ENCODE measurements around the gene ACTR1B.

DNA sequence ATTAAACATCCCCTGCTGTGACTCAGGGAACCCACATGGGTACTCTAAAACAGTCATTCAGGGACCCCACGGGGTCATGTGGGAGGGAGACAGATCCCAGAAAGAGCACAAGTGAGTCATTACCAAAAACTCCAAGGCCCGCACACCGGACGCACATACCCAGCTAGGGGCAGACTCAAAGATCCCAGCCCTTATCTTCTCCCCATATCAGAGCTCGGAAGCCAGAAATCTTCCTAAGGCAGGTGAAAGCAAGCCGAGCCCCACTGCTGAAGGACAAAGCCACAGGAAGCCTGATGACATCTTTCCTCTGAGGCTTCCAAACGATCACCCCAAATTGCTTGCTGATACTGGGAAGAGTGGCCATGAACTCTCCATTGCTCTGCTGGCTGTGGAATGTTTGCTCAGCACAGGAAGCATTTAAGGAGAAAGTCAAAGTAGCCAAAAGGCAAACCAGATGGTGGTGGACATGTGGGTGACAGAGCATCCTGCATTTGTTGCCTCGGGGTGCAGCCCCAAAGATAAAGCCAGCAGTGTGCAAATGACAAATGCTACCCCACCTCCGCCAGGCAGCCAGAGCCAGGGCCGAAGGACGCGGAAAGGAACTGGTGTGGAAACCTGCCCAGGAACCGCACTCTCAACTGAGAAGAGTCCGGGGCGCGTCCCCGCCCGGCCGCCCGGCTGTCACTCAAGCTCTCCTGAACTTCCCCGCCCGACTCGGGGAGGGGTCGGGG is 784 bp downstream of the ACTR1B start:
- TF ChIP-seq, protein P1, sequence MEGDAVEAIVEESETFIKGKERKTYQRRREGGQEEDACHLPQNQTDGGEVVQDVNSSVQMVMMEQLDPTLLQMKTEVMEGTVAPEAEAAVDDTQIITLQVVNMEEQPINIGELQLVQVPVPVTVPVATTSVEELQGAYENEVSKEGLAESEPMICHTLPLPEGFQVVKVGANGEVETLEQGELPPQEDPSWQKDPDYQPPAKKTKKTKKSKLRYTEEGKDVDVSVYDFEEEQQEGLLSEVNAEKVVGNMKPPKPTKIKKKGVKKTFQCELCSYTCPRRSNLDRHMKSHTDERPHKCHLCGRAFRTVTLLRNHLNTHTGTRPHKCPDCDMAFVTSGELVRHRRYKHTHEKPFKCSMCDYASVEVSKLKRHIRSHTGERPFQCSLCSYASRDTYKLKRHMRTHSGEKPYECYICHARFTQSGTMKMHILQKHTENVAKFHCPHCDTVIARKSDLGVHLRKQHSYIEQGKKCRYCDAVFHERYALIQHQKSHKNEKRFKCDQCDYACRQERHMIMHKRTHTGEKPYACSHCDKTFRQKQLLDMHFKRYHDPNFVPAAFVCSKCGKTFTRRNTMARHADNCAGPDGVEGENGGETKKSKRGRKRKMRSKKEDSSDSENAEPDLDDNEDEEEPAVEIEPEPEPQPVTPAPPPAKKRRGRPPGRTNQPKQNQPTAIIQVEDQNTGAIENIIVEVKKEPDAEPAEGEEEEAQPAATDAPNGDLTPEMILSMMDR (IDR thresholded peaks at IDR 0.05): no peak
- no peak for TF ChIP-seq ZFX (IDR thresholded peaks at IDR 0.05; ENCODE audit: borderline replicate concordance)

Data from 22Rv1 (cell line).